Measurements from ENCODE around the gene CDS2.

CDS2 gene

DNA sequence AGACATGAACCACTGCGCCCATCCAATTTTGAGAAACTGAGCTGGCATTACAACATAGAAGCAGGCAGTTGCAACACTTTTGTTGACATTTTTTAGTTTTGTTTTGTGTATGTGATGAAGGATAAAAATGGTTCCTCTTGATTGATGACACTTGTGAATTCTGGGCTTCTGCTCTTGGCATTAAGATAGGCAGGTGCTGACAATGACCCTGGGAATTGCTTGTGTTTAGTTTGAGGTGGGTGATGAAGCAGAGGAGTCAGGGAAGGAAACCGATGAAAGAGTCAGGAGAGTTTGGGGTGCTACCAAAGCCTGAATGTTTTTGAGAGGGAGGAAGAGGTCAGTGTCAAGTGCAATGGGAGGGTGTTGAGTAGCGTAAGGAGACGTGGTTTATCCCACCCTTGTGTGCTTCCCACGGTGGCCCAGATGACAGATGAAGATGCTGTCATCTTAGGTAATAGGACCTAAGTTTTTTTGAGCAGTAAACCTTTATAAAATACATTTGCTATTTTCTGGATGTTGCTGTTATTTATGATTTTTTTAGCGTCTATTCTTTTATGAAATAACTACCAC is 19.4 kb downstream of the CDS2 start:
- H3K9me3 ChIP-seq (ENCODE audit: control insufficient read depth, low read length), result no peaks in the 10 kb centered on the region
- no peaks in the 10 kb centered on the region for H3K27me3 ChIP-seq (ENCODE audit: control insufficient read depth, insufficient read depth, low read length)
- no peaks in the 10 kb centered on the region for H3K36me3 ChIP-seq (ENCODE audit: control insufficient read depth, insufficient read depth, low read length)
- H3K4me1 ChIP-seq (ENCODE audit: control insufficient read depth, insufficient read depth, low read length), result peaks cover 22% of the 10 kb centered on the region
- H3K9ac ChIP-seq (ENCODE audit: low read length), result no peak overlapping the region
- H3K4me3 ChIP-seq (ENCODE audit: low read length), result no peak overlapping the region

- no peak overlapping the region for H3K4me3 ChIP-seq (ENCODE audit: low read length)
- no peak overlapping the region for H3K9ac ChIP-seq (ENCODE audit: low read length)
- H3K27me3 ChIP-seq (ENCODE audit: control insufficient read depth, insufficient read depth, low read length), result no peaks in the 10 kb centered on the region
- no peaks in the 10 kb centered on the region for H3K36me3 ChIP-seq (ENCODE audit: control insufficient read depth, insufficient read depth, low read length)
- H3K9me3 ChIP-seq (ENCODE audit: control insufficient read depth, low read length), result no peaks in the 10 kb centered on the region
- H3K4me1 ChIP-seq (ENCODE audit: control insufficient read depth, insufficient read depth, low read length), result peaks cover 22% of the 10 kb centered on the region
Observed at GRCh38 chr20:5146871-5147592, 20.2 kb downstream of the CDS2 start.

GRCh38 chr20:5148581-5148980 is 21.8 kb downstream of the CDS2 start:
- H3K9ac ChIP-seq (ENCODE audit: low read length), result no peak overlapping the region
- no peaks in the 10 kb centered on the region for H3K9me3 ChIP-seq (ENCODE audit: control insufficient read depth, low read length)
- H3K36me3 ChIP-seq (ENCODE audit: control insufficient read depth, insufficient read depth, low read length), result no peaks in the 10 kb centered on the region
- H3K27me3 ChIP-seq (ENCODE audit: control insufficient read depth, insufficient read depth, low read length), result no peaks in the 10 kb centered on the region
- no peak overlapping the region for H3K4me3 ChIP-seq (ENCODE audit: low read length)
- peaks cover 18% of the 10 kb centered on the region for H3K4me1 ChIP-seq (ENCODE audit: control insufficient read depth, insufficient read depth, low read length)

DNA sequence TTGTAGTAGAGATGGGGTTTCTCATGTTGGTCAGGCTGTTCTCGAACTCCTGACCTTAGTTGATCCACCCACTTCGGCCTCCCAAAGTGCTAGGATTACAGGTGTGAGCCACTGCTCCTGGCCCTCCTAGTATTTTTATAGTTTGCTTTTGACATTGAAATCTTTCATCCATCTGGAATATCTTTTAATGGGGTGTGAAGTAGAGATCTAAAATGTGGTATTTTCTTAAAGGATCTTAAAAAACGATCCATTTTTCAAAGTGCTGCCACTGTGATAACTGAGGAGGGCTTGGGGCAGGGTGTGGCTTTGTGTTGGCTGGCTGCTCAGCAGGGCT is 23.1 kb downstream of the CDS2 start:
- no peaks in the 10 kb centered on the region for H3K27me3 ChIP-seq (ENCODE audit: control insufficient read depth, insufficient read depth, low read length)
- H3K4me1 ChIP-seq (ENCODE audit: control insufficient read depth, insufficient read depth, low read length), result peaks cover 18% of the 10 kb centered on the region
- no peaks in the 10 kb centered on the region for H3K9me3 ChIP-seq (ENCODE audit: control insufficient read depth, low read length)
- H3K36me3 ChIP-seq (ENCODE audit: control insufficient read depth, insufficient read depth, low read length), result no peaks in the 10 kb centered on the region
- no peak overlapping the region for H3K4me3 ChIP-seq (ENCODE audit: low read length)
- H3K9ac ChIP-seq (ENCODE audit: low read length), result no peak overlapping the region

GRCh38 chr20:5150226-5151076 is 23.6 kb downstream of the CDS2 start:
- Histone ChIP-seq H3K9ac (ENCODE audit: low read length) (no peak overlapping the region), H3K4me1 (ENCODE audit: control insufficient read depth, insufficient read depth, low read length) (peaks cover 18% of the 10 kb centered on the region), H3K36me3 (ENCODE audit: control insufficient read depth, insufficient read depth, low read length) (no peaks in the 10 kb centered on the region)

DNA sequence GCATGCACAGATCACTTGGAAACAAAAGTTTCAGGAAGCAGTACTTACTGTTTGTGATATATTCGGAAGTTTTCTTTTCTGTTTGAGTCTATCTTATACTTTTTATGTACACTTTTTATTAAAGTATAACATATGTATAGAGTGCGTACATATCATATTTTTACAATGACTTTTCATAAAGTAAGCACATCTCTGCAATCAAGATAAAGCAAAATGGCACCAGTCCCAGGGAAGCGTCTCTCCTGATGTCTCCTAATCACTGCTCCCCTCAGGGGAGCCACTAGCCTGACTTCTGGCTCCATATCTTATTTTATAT is 26.3 kb downstream of the CDS2 start:
- Histone ChIP-seq H3K4me1 (ENCODE audit: control insufficient read depth, insufficient read depth, low read length) (peaks cover 18% of the 10 kb centered on the region), H3K36me3 (ENCODE audit: control insufficient read depth, insufficient read depth, low read length) (no peaks in the 10 kb centered on the region), H3K9ac (ENCODE audit: low read length) (no peak overlapping the region)

More at GRCh38 chr20:5150226-5151076, 23.6 kb downstream of the CDS2 start:
- no peaks in the 10 kb centered on the region for H3K9me3 ChIP-seq (ENCODE audit: control insufficient read depth, low read length)
- H3K4me3 ChIP-seq (ENCODE audit: low read length), result no peak overlapping the region
- H3K27me3 ChIP-seq (ENCODE audit: control insufficient read depth, insufficient read depth, low read length), result no peaks in the 10 kb centered on the region

GRCh38 chr20:5153612-5154542 is 27.1 kb downstream of the CDS2 start:
- peaks cover 18% of the 10 kb centered on the region for H3K4me1 ChIP-seq (ENCODE audit: control insufficient read depth, insufficient read depth, low read length)

More for the DNA sequence above, 26.3 kb downstream of the CDS2 start:
- Histone ChIP-seq H3K27me3 (ENCODE audit: control insufficient read depth, insufficient read depth, low read length) (no peaks in the 10 kb centered on the region), H3K4me3 (ENCODE audit: low read length) (no peak overlapping the region), H3K9me3 (ENCODE audit: control insufficient read depth, low read length) (no peaks in the 10 kb centered on the region)

DNA sequence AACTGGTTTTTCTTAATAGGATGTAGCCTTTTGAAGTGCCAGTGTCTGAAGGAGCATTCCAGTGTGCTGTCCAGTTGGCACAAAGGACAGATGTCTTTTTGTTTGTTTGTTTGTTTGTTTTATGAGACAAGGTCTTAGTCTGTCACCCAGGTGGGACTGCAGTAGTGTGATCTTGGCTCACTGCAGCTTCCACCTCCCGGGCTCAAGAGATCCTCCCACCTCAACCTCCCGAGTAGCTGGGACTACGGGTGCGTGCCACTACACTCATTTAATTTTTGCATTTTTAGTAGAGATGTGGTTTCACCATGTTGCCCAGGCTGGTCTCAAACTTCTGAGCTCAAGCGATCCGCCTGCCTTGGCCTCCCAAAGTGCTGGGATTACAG is 27.7 kb downstream of the CDS2 start:
- peaks cover 18% of the 10 kb centered on the region for H3K4me1 ChIP-seq (ENCODE audit: control insufficient read depth, insufficient read depth, low read length)
- H3K36me3 ChIP-seq (ENCODE audit: control insufficient read depth, insufficient read depth, low read length), result no peaks in the 10 kb centered on the region
- H3K9me3 ChIP-seq (ENCODE audit: control insufficient read depth, low read length), result no peaks in the 10 kb centered on the region
- no peaks in the 10 kb centered on the region for H3K27me3 ChIP-seq (ENCODE audit: control insufficient read depth, insufficient read depth, low read length)
- no peak overlapping the region for H3K4me3 ChIP-seq (ENCODE audit: low read length)
- H3K9ac ChIP-seq (ENCODE audit: low read length), result no peak overlapping the region

More at GRCh38 chr20:5153612-5154542, 27.1 kb downstream of the CDS2 start:
- Histone ChIP-seq H3K9ac (ENCODE audit: low read length) (no peak overlapping the region), H3K9me3 (ENCODE audit: control insufficient read depth, low read length) (no peaks in the 10 kb centered on the region), H3K4me3 (ENCODE audit: low read length) (no peak overlapping the region), H3K27me3 (ENCODE audit: control insufficient read depth, insufficient read depth, low read length) (no peaks in the 10 kb centered on the region), H3K36me3 (ENCODE audit: control insufficient read depth, insufficient read depth, low read length) (no peaks in the 10 kb centered on the region)

DNA sequence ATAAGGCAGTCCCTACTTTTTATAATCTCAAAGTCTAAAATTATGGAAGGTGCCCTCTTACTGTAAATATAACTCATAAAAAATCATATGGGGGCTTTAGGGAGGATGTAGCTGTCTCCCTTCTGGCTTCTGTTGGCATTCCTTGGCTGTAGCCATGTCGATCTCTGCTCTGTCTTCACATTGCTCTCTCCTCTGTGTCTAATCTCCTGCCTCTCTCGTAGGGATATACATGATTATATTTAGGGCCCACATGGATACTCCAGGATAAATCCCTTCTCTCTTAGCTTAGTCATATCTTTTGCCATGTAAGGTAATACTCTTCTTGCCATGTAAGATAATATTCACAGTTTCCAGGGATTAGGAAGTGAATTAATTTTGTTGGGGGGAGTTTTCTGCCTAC is 28.6 kb downstream of the CDS2 start:
- no peaks in the 10 kb centered on the region for H3K27me3 ChIP-seq (ENCODE audit: control insufficient read depth, insufficient read depth, low read length)
- H3K9me3 ChIP-seq (ENCODE audit: control insufficient read depth, low read length), result no peaks in the 10 kb centered on the region
- H3K36me3 ChIP-seq (ENCODE audit: control insufficient read depth, insufficient read depth, low read length), result no peaks in the 10 kb centered on the region
- H3K4me3 ChIP-seq (ENCODE audit: low read length), result no peak overlapping the region
- no peak overlapping the region for H3K9ac ChIP-seq (ENCODE audit: low read length)
- peaks cover 11% of the 10 kb centered on the region for H3K4me1 ChIP-seq (ENCODE audit: control insufficient read depth, insufficient read depth, low read length)

- Histone ChIP-seq H3K9ac (ENCODE audit: low read length) (no peak overlapping the region), H3K4me1 (ENCODE audit: control insufficient read depth, insufficient read depth, low read length) (peaks cover 6% of the 10 kb centered on the region), H3K27me3 (ENCODE audit: control insufficient read depth, insufficient read depth, low read length) (no peaks in the 10 kb centered on the region), H3K4me3 (ENCODE audit: low read length) (no peak overlapping the region), H3K36me3 (ENCODE audit: control insufficient read depth, insufficient read depth, low read length) (no peaks in the 10 kb centered on the region), H3K9me3 (ENCODE audit: control insufficient read depth, low read length) (no peaks in the 10 kb centered on the region)
Observed at GRCh38 chr20:5156675-5157448, 30.1 kb downstream of the CDS2 start.

DNA sequence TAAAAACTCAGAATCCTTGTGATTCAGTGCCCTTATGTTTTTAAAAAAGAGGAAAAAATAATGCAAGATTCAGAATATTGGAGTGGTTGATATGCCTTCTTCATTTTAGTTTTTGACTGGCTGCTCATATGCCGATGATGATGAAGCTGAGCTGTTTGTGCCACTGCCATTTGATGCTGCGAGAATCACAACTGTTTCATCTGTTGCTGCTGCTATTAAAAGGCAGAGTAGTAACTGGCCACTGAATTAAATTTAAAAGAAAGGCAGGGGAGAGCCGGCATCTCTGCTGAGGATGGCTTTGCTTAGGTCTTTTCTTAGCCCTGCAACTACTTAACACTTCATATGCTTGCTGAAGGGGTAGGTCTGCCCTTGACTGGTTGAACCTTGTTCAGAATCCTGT is 33.1 kb downstream of the CDS2 start:
- H3K9me3 ChIP-seq (ENCODE audit: control insufficient read depth, low read length), result no peaks in the 10 kb centered on the region
- H3K4me3 ChIP-seq (ENCODE audit: low read length), result no peak overlapping the region
- H3K9ac ChIP-seq (ENCODE audit: low read length), result no peak overlapping the region
- no peaks in the 10 kb centered on the region for H3K36me3 ChIP-seq (ENCODE audit: control insufficient read depth, insufficient read depth, low read length)
- H3K4me1 ChIP-seq (ENCODE audit: control insufficient read depth, insufficient read depth, low read length), result no peaks in the 10 kb centered on the region
- no peaks in the 10 kb centered on the region for H3K27me3 ChIP-seq (ENCODE audit: control insufficient read depth, insufficient read depth, low read length)

All from mucosa of stomach (tissue), 1 donor.